Cardiac septum (tissue), 1 donor: Measurements from ENCODE around the gene SH3GL1. TPM values are rescaled to one million over a fixed set of nuclear protein-coding genes. Genes with fewer than 3 reads are reported as not detected.

Source experiments
- DNase-seq: peaks from one replicate; pipeline ENCODE4 v3.0.0-alpha.2; 2020; ENCODE audit warnings: low spot score
- intact Hi-C: fragments of 100-400 bp; cut with DNase I; formaldehyde crosslinking; loops from one replicate; pipeline ENCODE4 v1.14.0; 2022
- total RNA-seq: library from RNA; stranded (reverse); fragmentation: NEBNext Ultra II Directional; extraction: Animal tissue kit (Norgen Biotek cat#: 25700); gene quantifications from one replicate; pipeline ENCODE4 v1.2.1, GENCODE V29; 2021
- donor health status: DM: no; HTN: no; CAD: no.

The SH3GL1 gene
- total RNA-seq, 1 donor from 2014 or later, result 22.0 TPM

- no peak for DNase-seq
- intact Hi-C loops, result no loop called here
Observed at GRCh38 chr19:4379383-4380253, 20.7 kb downstream of the SH3GL1 start.

GRCh38 chr19:4378886-4379285 is 21.5 kb downstream of the SH3GL1 start:
- intact Hi-C loops, result no loop called here
- DNase-seq, result no peak

- intact Hi-C loops, result no loop called here
- DNase-seq, result no peak
Observed at GRCh38 chr19:4376991-4377781, 23.2 kb downstream of the SH3GL1 start.

GRCh38 chr19:4376671-4376990 is 23.7 kb downstream of the SH3GL1 start:
- DNase-seq, result no peak

GRCh38 chr19:4376028-4376670 is 24.2 kb downstream of the SH3GL1 start:
- DNase-seq, result no peak
- intact Hi-C loops, result no loop called here

More at GRCh38 chr19:4376671-4376990, 23.7 kb downstream of the SH3GL1 start:
- intact Hi-C loops, result no loop called here

- no peak for DNase-seq
- intact Hi-C loops, result no loop called here
Observed at GRCh38 chr19:4375164-4376027, 25.0 kb downstream of the SH3GL1 start.

GRCh38 chr19:4374498-4375163 is 25.7 kb downstream of the SH3GL1 start:
- intact Hi-C loops, result no loop called here
- peak; percentile 82 for DNase-seq

- no peak for DNase-seq
- intact Hi-C loops, result no loop called here
Observed at GRCh38 chr19:4373601-4374497, 26.5 kb downstream of the SH3GL1 start.

GRCh38 chr19:4373013-4373367 is 27.4 kb downstream of the SH3GL1 start:
- DNase-seq, result no peak
- intact Hi-C loops, result no loop called here

- intact Hi-C loops, result no loop called here
- DNase-seq, result no peak
Observed at GRCh38 chr19:4372165-4373012, 28.0 kb downstream of the SH3GL1 start.

- intact Hi-C loops, result no loop called here
- no peak for DNase-seq
Observed at GRCh38 chr19:4371247-4372164, 28.8 kb downstream of the SH3GL1 start.

- no peak for DNase-seq
- intact Hi-C loops, result no loop called here
Observed at GRCh38 chr19:4370418-4371041, 29.8 kb downstream of the SH3GL1 start.

GRCh38 chr19:4369888-4370260 is 30.5 kb downstream of the SH3GL1 start:
- intact Hi-C loops, result loop anchor here (5.0 kb wide), 1 partner anchor 32 kb away; the partner anchor contains the start of genes CHAF1A and SH3GL1
- no peak for DNase-seq

GRCh38 chr19:4369109-4369887 is 31.0 kb downstream of the SH3GL1 start:
- intact Hi-C loops, result loop anchor here (5.0 kb wide), 1 partner anchor 33 kb away; the partner anchor contains the start of genes CHAF1A and SH3GL1
- peak; percentile 82 for DNase-seq
